Fibroblast of villous mesenchyme (primary cell): Measurements from ENCODE around the gene LRCOL1. TPM values are rescaled to one million over a fixed set of nuclear protein-coding genes. Genes with fewer than 3 reads are reported as not detected.

ENCODE experiments used
- DNase-seq: peaks from one replicate; pipeline ENCODE4 v3.0.0-alpha.2; 2010; ENCODE audit warnings: low read depth
- H3K4me3 ChIP-seq: 2 replicates; pipeline ENCODE4 v1.5.1; 2011; ENCODE audit warnings: low read depth, mild to moderate bottlenecking, low read length
- CTCF ChIP-seq: IDR thresholded peaks from 2 replicates; pipeline ENCODE4 v1.5.1; 2012; ENCODE audit warnings: low read depth, mild to moderate bottlenecking, low read length; ENCODE audit not compliant: insufficient read depth
- total RNA-seq: library from RNA; depleted of rRNA; stranded (reverse); fragments of >200 nt; gene quantifications from 2 replicates; pipeline ENCODE4 v1.2.3, GENCODE V29; 2012

The LRCOL1 gene
- total RNA-seq, 1 donor = not detected

- no peak overlapping the region for H3K4me3 ChIP-seq
- no peak for DNase-seq
- TF ChIP-seq CTCF = no peak
Observed at GRCh38 chr12:132634411-132634990, 24.1 kb upstream of the LRCOL1 start.

- no peak for DNase-seq
- no peak for TF ChIP-seq CTCF
- H3K4me3 ChIP-seq = no peak overlapping the region
Observed at GRCh38 chr12:132633901-132634300, 23.5 kb upstream of the LRCOL1 start.

- no peak for TF ChIP-seq CTCF
- no peak overlapping the region for H3K4me3 ChIP-seq
- no peak for DNase-seq
Observed at GRCh38 chr12:132633398-132633797, 23.0 kb upstream of the LRCOL1 start.

GRCh38 chr12:132632521-132633228, 22.3 kb upstream of the LRCOL1 start:
- no peak for DNase-seq
- H3K4me3 ChIP-seq = no peak overlapping the region
- TF ChIP-seq CTCF = no peak

- no peak for DNase-seq
Observed at GRCh38 chr12:132631666-132632065, 21.3 kb upstream of the LRCOL1 start.

GRCh38 chr12:132630672-132631071, 20.3 kb upstream of the LRCOL1 start:
- no peak overlapping the region for H3K4me3 ChIP-seq
- TF ChIP-seq CTCF = no peak
- no peak for DNase-seq

More at GRCh38 chr12:132631666-132632065, 21.3 kb upstream of the LRCOL1 start:
- H3K4me3 ChIP-seq = no peak overlapping the region
- TF ChIP-seq CTCF = no peak
